ENCODE results near the gene SPATA6L. TPM values are rescaled to one million over a fixed set of nuclear protein-coding genes. Genes with fewer than 3 reads are reported as not detected.
"Not testable (repeated sequence)": the region's sequence is repeated elsewhere in the genome, so short reads cannot be mapped to it uniquely, and the experiment has no call there.

Gene SPATA6L
- total RNA-seq, 1 donor from 2014 or later = 1.2 TPM

DNA sequence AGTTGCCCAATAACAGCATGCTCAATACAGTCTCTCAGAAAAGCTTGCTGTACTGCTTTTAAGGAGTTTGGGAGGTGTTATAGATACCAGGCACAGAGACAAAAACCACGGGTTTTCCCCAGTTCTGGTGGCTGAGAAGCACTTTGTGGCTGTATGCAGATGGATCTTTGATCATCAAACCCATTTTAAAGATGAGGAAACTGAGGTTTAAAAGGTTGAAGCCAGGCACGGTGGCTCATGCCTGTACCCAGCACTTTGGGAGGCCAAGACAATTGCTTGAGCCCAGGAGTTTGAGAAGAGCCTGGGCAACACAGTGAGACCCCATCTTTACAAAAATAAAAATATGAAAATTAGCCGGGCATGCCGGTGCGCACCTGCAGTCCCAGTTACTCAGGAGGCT, 50.5 kb downstream of the SPATA6L start:
- Mint-ChIP-seq H3K4me3 (ENCODE audit: unreplicated experiment) (no peak overlapping the region), H3K36me3 (ENCODE audit: unreplicated experiment) (no peaks in the 10 kb centered on the region), H3K9me3 (ENCODE audit: unreplicated experiment) (no peaks in the 10 kb centered on the region), H3K27me3 (ENCODE audit: unreplicated experiment) (peaks cover 8% of the 10 kb centered on the region), H3K4me1 (ENCODE audit: unreplicated experiment) (peaks cover 4% of the 10 kb centered on the region), H3K27ac (ENCODE audit: unreplicated experiment) (no peak overlapping the region)
- no peak for DNase-seq (ENCODE audit: extremely low spot score, unreplicated experiment)
- TF ChIP-seq, protein P1, sequence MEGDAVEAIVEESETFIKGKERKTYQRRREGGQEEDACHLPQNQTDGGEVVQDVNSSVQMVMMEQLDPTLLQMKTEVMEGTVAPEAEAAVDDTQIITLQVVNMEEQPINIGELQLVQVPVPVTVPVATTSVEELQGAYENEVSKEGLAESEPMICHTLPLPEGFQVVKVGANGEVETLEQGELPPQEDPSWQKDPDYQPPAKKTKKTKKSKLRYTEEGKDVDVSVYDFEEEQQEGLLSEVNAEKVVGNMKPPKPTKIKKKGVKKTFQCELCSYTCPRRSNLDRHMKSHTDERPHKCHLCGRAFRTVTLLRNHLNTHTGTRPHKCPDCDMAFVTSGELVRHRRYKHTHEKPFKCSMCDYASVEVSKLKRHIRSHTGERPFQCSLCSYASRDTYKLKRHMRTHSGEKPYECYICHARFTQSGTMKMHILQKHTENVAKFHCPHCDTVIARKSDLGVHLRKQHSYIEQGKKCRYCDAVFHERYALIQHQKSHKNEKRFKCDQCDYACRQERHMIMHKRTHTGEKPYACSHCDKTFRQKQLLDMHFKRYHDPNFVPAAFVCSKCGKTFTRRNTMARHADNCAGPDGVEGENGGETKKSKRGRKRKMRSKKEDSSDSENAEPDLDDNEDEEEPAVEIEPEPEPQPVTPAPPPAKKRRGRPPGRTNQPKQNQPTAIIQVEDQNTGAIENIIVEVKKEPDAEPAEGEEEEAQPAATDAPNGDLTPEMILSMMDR (IDR thresholded peaks at IDR 0.05) = no peak

DNA sequence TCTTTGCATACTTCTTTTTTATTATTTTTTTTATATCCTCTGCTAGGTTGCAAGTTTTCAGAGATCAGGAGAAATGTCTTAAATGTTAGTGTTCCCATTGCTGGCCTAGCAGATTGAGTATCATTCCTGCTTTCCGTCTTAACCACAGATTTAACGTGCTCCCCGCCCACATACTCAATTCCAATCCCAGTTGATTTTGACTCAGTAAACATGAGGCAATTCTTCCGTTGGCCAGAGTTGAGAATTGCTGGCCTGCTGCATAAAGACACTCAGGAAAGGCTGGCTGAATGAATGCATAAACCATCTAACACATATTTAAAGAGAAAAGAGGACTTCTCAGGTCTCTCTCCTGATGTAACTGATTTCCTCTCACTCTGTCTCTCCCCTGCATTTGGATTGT, 51.0 kb downstream of the SPATA6L start:
- Mint-ChIP-seq H3K36me3 (ENCODE audit: unreplicated experiment) (no peaks in the 10 kb centered on the region), H3K27me3 (ENCODE audit: unreplicated experiment) (peaks cover 8% of the 10 kb centered on the region), H3K9me3 (ENCODE audit: unreplicated experiment) (no peaks in the 10 kb centered on the region)

DNA sequence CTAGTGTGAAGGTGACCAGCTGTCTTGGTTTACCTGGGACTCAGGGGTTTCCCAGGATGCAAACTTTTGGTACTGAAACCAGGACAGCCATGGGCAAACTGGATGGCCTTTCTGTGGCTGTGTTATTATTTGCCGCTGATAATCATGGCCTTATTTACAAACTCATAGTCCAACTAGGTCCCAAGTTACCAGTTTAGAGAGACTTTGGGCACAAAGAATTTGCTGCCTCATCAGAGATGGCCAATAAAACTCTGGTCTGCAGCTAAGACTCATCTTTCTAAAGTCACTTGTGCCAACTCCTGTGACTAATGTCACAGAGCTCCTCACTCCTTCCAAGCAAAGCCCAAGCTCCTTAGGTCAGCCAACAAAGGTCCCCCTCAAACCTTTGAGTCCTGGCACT, 51.7 kb downstream of the SPATA6L start:
- no peak overlapping the region for H3K4me3 Mint-ChIP-seq (ENCODE audit: unreplicated experiment)
- H3K27me3 Mint-ChIP-seq (ENCODE audit: unreplicated experiment) = peaks cover 8% of the 10 kb centered on the region
- H3K27ac Mint-ChIP-seq (ENCODE audit: unreplicated experiment) = no peak overlapping the region
- no peaks in the 10 kb centered on the region for H3K9me3 Mint-ChIP-seq (ENCODE audit: unreplicated experiment)
- peaks cover 4% of the 10 kb centered on the region for H3K4me1 Mint-ChIP-seq (ENCODE audit: unreplicated experiment)
- DNase-seq (ENCODE audit: extremely low spot score, unreplicated experiment) = no peak
- no peaks in the 10 kb centered on the region for H3K36me3 Mint-ChIP-seq (ENCODE audit: unreplicated experiment)
- TF ChIP-seq, protein P1 (IDR thresholded peaks at IDR 0.05) = no peak

More for the DNA sequence above, 51.0 kb downstream of the SPATA6L start:
- H3K4me1 Mint-ChIP-seq (ENCODE audit: unreplicated experiment) = peaks cover 4% of the 10 kb centered on the region
- H3K27ac Mint-ChIP-seq (ENCODE audit: unreplicated experiment) = no peak overlapping the region
- DNase-seq (ENCODE audit: extremely low spot score, unreplicated experiment) = no peak
- TF ChIP-seq, protein P1 (IDR thresholded peaks at IDR 0.05) = no peak
- no peak overlapping the region for H3K4me3 Mint-ChIP-seq (ENCODE audit: unreplicated experiment)

DNA sequence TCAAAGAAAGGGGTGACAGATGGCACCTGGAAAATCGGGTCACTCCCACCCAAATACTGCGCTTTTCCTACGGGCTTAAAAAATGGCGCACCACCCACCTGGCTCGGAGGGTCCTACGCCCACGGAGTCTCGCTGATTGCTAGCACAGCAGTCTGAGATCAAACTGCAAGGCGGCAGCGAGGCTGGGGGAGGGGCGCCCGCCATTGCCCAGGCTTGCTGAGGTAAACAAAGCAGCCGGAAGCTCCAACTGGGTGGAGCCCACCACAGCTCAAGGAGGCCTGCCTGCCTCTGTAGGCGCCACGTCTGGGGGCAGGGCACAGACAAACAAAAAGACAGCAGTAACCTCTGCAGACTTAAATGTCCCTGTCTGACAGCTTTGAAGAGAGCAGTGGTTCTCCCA, 60.2 kb downstream of the SPATA6L start:
- H3K27me3 Mint-ChIP-seq (ENCODE audit: unreplicated experiment); H3K4me1 Mint-ChIP-seq (ENCODE audit: unreplicated experiment); H3K9me3 Mint-ChIP-seq (ENCODE audit: unreplicated experiment); H3K4me3 Mint-ChIP-seq (ENCODE audit: unreplicated experiment); DNase-seq (ENCODE audit: extremely low spot score, unreplicated experiment); H3K36me3 Mint-ChIP-seq (ENCODE audit: unreplicated experiment); H3K27ac Mint-ChIP-seq (ENCODE audit: unreplicated experiment): not testable (repeated sequence)

DNA sequence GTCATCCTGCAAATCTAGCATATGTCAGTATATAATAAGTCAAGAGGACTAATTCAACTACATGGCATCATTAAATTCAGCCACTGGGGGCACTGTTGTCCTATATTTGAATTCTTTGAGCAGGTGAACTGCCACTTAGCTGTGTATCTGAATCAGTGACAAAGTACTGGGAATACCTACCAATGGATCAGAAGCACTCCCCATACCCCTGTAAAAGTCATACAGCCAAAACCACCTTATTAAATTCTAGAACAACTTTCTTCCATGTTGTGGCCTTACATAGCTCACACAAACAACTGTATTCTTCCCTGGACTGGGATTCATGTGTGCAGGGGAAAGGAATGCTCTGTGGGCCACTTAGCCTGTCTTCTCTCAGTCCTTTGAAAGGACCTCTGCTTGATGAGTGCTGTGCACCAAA, 61.6 kb downstream of the SPATA6L start:
- no peak for DNase-seq (ENCODE audit: extremely low spot score, unreplicated experiment)
- Mint-ChIP-seq H3K36me3 (ENCODE audit: unreplicated experiment) (peaks cover 5% of the 10 kb centered on the region), H3K27ac (ENCODE audit: unreplicated experiment) (no peak overlapping the region), H3K4me1 (ENCODE audit: unreplicated experiment) (no peaks in the 10 kb centered on the region), H3K27me3 (ENCODE audit: unreplicated experiment) (peaks cover 14% of the 10 kb centered on the region), H3K4me3 (ENCODE audit: unreplicated experiment) (no peak overlapping the region), H3K9me3 (ENCODE audit: unreplicated experiment) (no peaks in the 10 kb centered on the region)
- TF ChIP-seq, protein P1 (IDR thresholded peaks at IDR 0.05) = peak; percentile 72

DNA sequence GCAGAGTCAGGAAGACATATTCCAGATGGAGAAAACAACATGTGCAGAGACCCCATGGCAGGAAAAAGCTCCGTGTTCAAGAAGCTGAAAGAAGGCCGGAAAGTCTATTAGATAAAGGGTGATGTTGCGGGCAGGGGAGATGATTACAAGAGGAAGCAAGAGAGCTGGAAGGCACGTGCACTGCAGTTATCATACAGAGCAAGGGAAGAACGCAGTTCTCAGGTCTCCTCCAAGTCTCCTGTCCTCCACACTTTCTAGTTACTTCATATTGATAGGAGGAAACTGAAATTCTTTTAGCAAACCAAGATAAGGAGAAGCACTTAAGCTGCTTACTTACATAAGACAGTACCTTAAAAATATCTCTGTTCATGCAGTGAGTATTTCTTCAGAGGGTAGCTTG, 62.5 kb downstream of the SPATA6L start:
- Mint-ChIP-seq H3K36me3 (ENCODE audit: unreplicated experiment) (peaks cover 5% of the 10 kb centered on the region), H3K27ac (ENCODE audit: unreplicated experiment) (no peak overlapping the region), H3K4me3 (ENCODE audit: unreplicated experiment) (no peak overlapping the region), H3K4me1 (ENCODE audit: unreplicated experiment) (no peaks in the 10 kb centered on the region), H3K27me3 (ENCODE audit: unreplicated experiment) (peaks cover 14% of the 10 kb centered on the region), H3K9me3 (ENCODE audit: unreplicated experiment) (no peaks in the 10 kb centered on the region)
- TF ChIP-seq, protein P1 (IDR thresholded peaks at IDR 0.05) = no peak
- DNase-seq (ENCODE audit: extremely low spot score, unreplicated experiment) = no peak
